Glomerular visceral epithelial cell (primary cell): Measurements from ENCODE around the gene AFG3L2.
"Not testable (repeated sequence)": the region's sequence is repeated elsewhere in the genome, so short reads cannot be mapped to it uniquely, and the experiment has no call there.

Experiments
- DNase-seq: peaks from one replicate; pipeline ENCODE4 v3.0.0-alpha.2; 2016; ENCODE audit errors: extremely low spot score

AFG3L2 gene

GRCh38 chr18:12376754-12377555 lies at the start of gene AFG3L2:
TSS of gene AFG3L2 (minus strand) at chr18:12377227. CDS start at chr18:12377082, 145 bp downstream.
- peak; percentile 100 for DNase-seq

- DNase-seq, result no peak
Observed at GRCh38 chr18:12424252-12424651, 47.2 kb upstream of the AFG3L2 start.

- DNase-seq, result no peak
Observed at GRCh38 chr18:12423820-12424219, 46.8 kb upstream of the AFG3L2 start.

- no peak for DNase-seq
Observed at GRCh38 chr18:12423393-12423792, 46.4 kb upstream of the AFG3L2 start.

- no peak for DNase-seq
Observed at GRCh38 chr18:12422936-12423335, 45.9 kb upstream of the AFG3L2 start.

GRCh38 chr18:12421732-12422131 lies 44.7 kb upstream of the AFG3L2 start:
- DNase-seq, result no peak

- no peak for DNase-seq
Observed at GRCh38 chr18:12420821-12421421, 43.9 kb upstream of the AFG3L2 start.

GRCh38 chr18:12417687-12418086 lies 40.7 kb upstream of the AFG3L2 start:
- DNase-seq, result no peak

- DNase-seq, result no peak
Observed at GRCh38 chr18:12416098-12416729, 39.2 kb upstream of the AFG3L2 start.

- no peak for DNase-seq
Observed at GRCh38 chr18:12411456-12411855, 34.4 kb upstream of the AFG3L2 start.

- not testable (repeated sequence) for DNase-seq
Observed at GRCh38 chr18:12410747-12411146, 33.7 kb upstream of the AFG3L2 start.

GRCh38 chr18:12410081-12410481 lies 33.1 kb upstream of the AFG3L2 start:
- no peak for DNase-seq

- peak; percentile 71 for DNase-seq
Observed at GRCh38 chr18:12409469-12409868, 32.4 kb upstream of the AFG3L2 start.

- no peak for DNase-seq
Observed at GRCh38 chr18:12408247-12408869, 31.3 kb upstream of the AFG3L2 start.

GRCh38 chr18:12406371-12407111 lies 29.5 kb upstream of the AFG3L2 start:
- DNase-seq, result no peak

- DNase-seq, result no peak
Observed at GRCh38 chr18:12405066-12405465, 28.0 kb upstream of the AFG3L2 start.

GRCh38 chr18:12403601-12404506 lies 26.8 kb upstream of the AFG3L2 start:
- peak; percentile 85 for DNase-seq

GRCh38 chr18:12401881-12402280 lies 24.9 kb upstream of the AFG3L2 start:
- no peak for DNase-seq

GRCh38 chr18:12399231-12399630 lies 22.2 kb upstream of the AFG3L2 start:
- no peak for DNase-seq

GRCh38 chr18:12398625-12399024 lies 21.6 kb upstream of the AFG3L2 start:
- DNase-seq, result no peak

- no peak for DNase-seq
Observed at GRCh38 chr18:12397793-12398192, 20.8 kb upstream of the AFG3L2 start.
